Middle frontal gyrus (tissue), 1 donor: ENCODE measurements around the gene ANO7.
A peak's percentile ranks its signal among the peaks of the same experiment; 100 is the strongest.

ENCODE experiments used
- DNase-seq: peaks from one replicate; pipeline ENCODE4 v3.0.0-alpha.2; 2015; ENCODE audit warnings: low spot score; ENCODE audit errors: extremely low spot score

Gene ANO7

GRCh38 chr2:241248897-241249296 lies 60.4 kb downstream of the ANO7 start:
- no peak for DNase-seq

GRCh38 chr2:241249654-241250053 lies 61.2 kb downstream of the ANO7 start:
- DNase-seq: no peak

GRCh38 chr2:241252778-241253475 lies 64.5 kb downstream of the ANO7 start:
- no peak for DNase-seq

- DNase-seq: no peak
Observed at GRCh38 chr2:241254904-241255351, 66.5 kb downstream of the ANO7 start.

- no peak for DNase-seq
Observed at GRCh38 chr2:241255542-241256167, 67.2 kb downstream of the ANO7 start.

- no peak for DNase-seq
Observed at GRCh38 chr2:241256168-241256545, 67.7 kb downstream of the ANO7 start.

GRCh38 chr2:241257419-241258032 lies 69.0 kb downstream of the ANO7 start:
- DNase-seq: no peak

GRCh38 chr2:241258505-241259280 lies 70.2 kb downstream of the ANO7 start:
- no peak for DNase-seq

- DNase-seq: no peak
Observed at GRCh38 chr2:241260911-241261310, 72.4 kb downstream of the ANO7 start.

- no peak for DNase-seq
Observed at GRCh38 chr2:241261628-241262027, 73.2 kb downstream of the ANO7 start.

GRCh38 chr2:241263061-241263460 lies 74.6 kb downstream of the ANO7 start:
- no peak for DNase-seq

- no peak for DNase-seq
Observed at GRCh38 chr2:241265506-241265905, 77.0 kb downstream of the ANO7 start.

- DNase-seq: no peak
Observed at GRCh38 chr2:241267249-241268067, 79.0 kb downstream of the ANO7 start.

GRCh38 chr2:241268306-241268705 lies 79.8 kb downstream of the ANO7 start:
- no peak for DNase-seq

GRCh38 chr2:241268716-241269445 lies 80.4 kb downstream of the ANO7 start:
- no peak for DNase-seq

GRCh38 chr2:241269707-241270520 lies 81.4 kb downstream of the ANO7 start:
- no peak for DNase-seq

- no peak for DNase-seq
Observed at GRCh38 chr2:241270531-241270930, 82.1 kb downstream of the ANO7 start.

GRCh38 chr2:241271706-241272302 lies 83.3 kb downstream of the ANO7 start:
- DNase-seq: peak; percentile 24
